Measurements from ENCODE around the gene SYNE2. TPM values are rescaled to one million over a fixed set of nuclear protein-coding genes. Genes with fewer than 3 reads are reported as not detected.

Gene SYNE2
- total RNA-seq, 2 experiments from 2014 or later, result 77.7 to 82.4 TPM

DNA sequence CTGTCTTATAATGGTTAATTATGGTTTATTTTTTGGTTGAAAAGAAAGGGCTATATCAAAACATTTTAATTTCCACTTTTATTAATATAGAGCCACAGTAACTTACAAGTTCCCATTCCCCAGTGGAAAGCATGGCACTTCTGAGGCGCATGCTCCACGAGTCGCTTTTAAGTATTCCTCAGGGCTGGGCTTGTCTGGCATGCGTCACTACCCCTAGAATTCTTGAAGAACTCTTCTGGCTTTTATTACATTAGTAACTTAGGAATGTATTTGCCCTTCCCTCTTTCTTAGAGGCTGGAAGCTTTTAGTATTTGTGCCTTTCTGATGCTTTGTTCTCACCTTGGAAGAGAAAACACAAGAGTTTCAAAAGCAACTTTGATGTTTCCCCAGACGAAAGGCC, 360.3 kb downstream of the SYNE2 start:
- H3K4me3 Mint-ChIP-seq, result no peak overlapping the region
- POLR2A ChIA-PET, result no interaction called here
- CTCF ChIA-PET, result no interaction called here
- peaks cover 63% of the 10 kb centered on the region for H3K36me3 Mint-ChIP-seq (ENCODE audit: low read depth)
- H3K4me1 Mint-ChIP-seq, result peaks cover 3% of the 10 kb centered on the region
- no peak for DNase-seq
- no peaks in the 10 kb centered on the region for H3K27me3 Mint-ChIP-seq
- H3K9me3 Mint-ChIP-seq, result no peaks in the 10 kb centered on the region
- no peak overlapping the region for H3K27ac Mint-ChIP-seq

DNA sequence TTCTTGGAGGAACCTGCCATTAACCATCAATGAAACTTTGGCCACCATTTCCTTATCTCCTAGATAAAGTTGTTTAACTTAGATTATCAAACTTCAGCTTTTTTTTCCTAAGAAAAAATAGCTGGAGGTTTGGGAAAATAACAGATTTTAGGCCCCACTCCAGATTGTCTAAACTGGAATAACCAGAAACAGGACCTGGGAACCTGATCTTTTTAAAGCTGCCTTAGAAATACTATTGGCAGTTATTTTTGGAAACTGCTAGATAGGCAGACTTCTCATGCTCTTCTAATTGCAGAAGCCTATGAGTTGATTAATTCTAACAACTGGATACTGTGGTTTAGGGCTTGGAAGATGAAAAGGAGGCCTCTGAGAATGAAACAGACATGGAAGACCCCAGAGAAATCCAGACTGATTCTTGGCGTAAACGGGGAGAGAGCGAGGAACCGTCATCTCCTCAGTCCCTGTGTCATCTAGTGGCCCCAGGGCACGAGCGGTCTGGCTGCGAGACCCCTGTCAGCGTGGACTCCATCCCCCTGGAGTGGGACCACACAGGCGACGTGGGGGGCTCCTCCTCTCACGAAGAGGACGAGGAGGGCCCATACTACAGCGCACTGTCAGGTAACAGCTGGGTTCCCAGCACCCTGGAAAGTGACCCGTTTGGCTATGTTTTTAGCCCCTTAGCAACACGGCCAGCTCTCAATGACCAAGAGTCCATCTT, 361.2 kb downstream of the SYNE2 start:
- CTCF ChIA-PET, result no interaction called here
- Mint-ChIP-seq H3K4me3 (no peak overlapping the region), H3K27ac (no peak overlapping the region)

DNA sequence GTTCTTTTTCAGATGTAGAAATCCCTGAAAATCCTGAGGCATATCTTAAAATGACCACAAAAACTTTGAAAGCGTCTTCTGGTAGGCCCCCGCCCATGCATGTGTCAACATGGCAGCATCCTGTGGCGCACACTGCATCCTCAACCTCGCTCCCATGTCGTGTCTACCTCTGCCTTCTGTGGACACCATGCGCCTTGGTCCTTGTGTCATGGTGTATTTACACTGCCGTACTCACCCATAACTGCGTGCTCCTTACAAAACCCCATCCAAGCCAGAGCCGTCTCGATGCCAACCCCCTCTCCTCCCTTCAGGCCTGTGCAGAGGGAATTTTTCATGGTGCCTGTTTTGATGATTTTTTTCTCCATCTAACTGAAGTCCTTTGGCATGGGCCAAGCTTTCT, 362.5 kb downstream of the SYNE2 start:
- Mint-ChIP-seq H3K4me1 (peaks cover 6% of the 10 kb centered on the region), H3K9me3 (no peaks in the 10 kb centered on the region), H3K27ac (no peak overlapping the region), H3K36me3 (ENCODE audit: low read depth) (peaks cover 67% of the 10 kb centered on the region), H3K27me3 (no peaks in the 10 kb centered on the region), H3K4me3 (no peak overlapping the region)
- POLR2A ChIA-PET, result no interaction called here
- CTCF ChIA-PET, result no interaction called here
- no peak for DNase-seq

More for the DNA sequence above, 361.2 kb downstream of the SYNE2 start:
- Mint-ChIP-seq H3K4me1 (peaks cover 6% of the 10 kb centered on the region), H3K27me3 (no peaks in the 10 kb centered on the region), H3K36me3 (ENCODE audit: low read depth) (peaks cover 66% of the 10 kb centered on the region), H3K9me3 (no peaks in the 10 kb centered on the region)
- DNase-seq, result no peak
- POLR2A ChIA-PET, result no interaction called here

DNA sequence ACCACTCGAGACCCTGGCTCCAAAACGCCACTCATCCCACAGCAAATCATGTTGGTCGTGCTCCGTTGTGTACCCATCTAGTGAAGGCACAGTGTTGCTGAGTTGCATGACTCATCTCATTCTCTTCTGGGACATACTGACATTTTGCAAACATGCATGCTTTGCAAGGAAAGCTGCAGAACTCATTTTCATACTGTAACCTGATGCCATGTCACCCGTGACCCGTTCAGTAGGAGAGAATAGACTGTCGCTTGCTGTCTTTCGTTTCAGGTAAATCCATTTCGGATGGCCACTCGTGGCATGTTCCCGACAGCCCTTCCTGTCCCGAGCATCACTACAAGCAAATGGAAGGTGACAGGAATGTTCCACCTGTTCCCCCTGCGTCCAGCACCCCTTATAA, 363.2 kb downstream of the SYNE2 start:
- H3K27me3 Mint-ChIP-seq, result no peaks in the 10 kb centered on the region
- ChIA-PET CTCF (no interaction called here), POLR2A (no interaction called here)
- DNase-seq, result no peak
- no peak overlapping the region for H3K4me3 Mint-ChIP-seq
- peaks cover 3% of the 10 kb centered on the region for H3K4me1 Mint-ChIP-seq
- H3K9me3 Mint-ChIP-seq, result no peaks in the 10 kb centered on the region
- peaks cover 63% of the 10 kb centered on the region for H3K36me3 Mint-ChIP-seq (ENCODE audit: low read depth)
- no peak overlapping the region for H3K27ac Mint-ChIP-seq

DNA sequence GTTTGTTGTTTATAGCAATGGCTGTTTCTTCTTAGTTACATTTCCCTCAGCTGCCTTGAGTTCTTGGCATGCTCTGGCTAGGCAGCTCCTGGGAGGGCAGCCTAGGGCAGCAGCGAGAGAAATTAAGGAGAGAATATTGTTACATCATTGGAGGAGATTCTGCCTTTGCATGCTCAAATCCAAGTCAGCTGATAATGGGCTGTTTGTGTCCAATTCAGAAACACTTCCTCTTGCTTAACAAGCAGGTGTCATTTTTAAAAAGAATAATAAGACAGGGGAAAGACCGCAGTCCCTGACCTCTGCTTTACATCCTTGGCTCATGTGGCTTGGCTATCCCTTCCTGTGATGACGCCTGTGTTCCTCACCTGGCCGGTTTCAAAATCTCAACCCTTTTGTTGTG, 364.5 kb downstream of the SYNE2 start:
- DNase-seq, result no peak

DNA sequence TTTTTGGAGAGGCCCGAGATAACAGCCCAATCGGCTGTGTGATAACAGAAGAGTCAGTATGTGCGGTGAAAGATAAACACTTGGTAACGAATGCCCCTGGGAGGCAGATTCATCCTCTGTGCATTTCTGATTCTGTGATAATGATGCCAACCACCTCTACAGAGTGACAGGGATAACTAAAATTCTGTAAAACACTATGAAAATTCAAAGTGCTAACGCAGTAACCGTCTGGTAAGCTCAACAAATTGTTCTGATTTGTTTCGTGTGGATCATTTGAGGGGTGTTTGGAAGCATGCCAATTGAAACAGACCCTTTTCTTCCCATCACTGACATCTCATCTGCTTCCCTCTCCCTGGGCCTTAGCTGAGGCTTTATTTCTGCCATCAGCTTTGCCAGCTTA, 365.0 kb downstream of the SYNE2 start:
- DNase-seq, result no peak
- CTCF ChIA-PET, result no interaction called here
- H3K27me3 Mint-ChIP-seq, result no peaks in the 10 kb centered on the region
- peaks cover 57% of the 10 kb centered on the region for H3K36me3 Mint-ChIP-seq (ENCODE audit: low read depth)
- POLR2A ChIA-PET, result no interaction called here
- H3K4me1 Mint-ChIP-seq, result peaks cover 3% of the 10 kb centered on the region
- no peaks in the 10 kb centered on the region for H3K9me3 Mint-ChIP-seq
- no peak overlapping the region for H3K4me3 Mint-ChIP-seq
- no peak overlapping the region for H3K27ac Mint-ChIP-seq

More for the DNA sequence above, 364.5 kb downstream of the SYNE2 start:
- H3K4me3 Mint-ChIP-seq, result no peak overlapping the region
- POLR2A ChIA-PET, result no interaction called here
- peaks cover 60% of the 10 kb centered on the region for H3K36me3 Mint-ChIP-seq (ENCODE audit: low read depth)
- CTCF ChIA-PET, result no interaction called here
- no peaks in the 10 kb centered on the region for H3K27me3 Mint-ChIP-seq
- H3K4me1 Mint-ChIP-seq, result peaks cover 3% of the 10 kb centered on the region
- no peaks in the 10 kb centered on the region for H3K9me3 Mint-ChIP-seq
- H3K27ac Mint-ChIP-seq, result no peak overlapping the region

DNA sequence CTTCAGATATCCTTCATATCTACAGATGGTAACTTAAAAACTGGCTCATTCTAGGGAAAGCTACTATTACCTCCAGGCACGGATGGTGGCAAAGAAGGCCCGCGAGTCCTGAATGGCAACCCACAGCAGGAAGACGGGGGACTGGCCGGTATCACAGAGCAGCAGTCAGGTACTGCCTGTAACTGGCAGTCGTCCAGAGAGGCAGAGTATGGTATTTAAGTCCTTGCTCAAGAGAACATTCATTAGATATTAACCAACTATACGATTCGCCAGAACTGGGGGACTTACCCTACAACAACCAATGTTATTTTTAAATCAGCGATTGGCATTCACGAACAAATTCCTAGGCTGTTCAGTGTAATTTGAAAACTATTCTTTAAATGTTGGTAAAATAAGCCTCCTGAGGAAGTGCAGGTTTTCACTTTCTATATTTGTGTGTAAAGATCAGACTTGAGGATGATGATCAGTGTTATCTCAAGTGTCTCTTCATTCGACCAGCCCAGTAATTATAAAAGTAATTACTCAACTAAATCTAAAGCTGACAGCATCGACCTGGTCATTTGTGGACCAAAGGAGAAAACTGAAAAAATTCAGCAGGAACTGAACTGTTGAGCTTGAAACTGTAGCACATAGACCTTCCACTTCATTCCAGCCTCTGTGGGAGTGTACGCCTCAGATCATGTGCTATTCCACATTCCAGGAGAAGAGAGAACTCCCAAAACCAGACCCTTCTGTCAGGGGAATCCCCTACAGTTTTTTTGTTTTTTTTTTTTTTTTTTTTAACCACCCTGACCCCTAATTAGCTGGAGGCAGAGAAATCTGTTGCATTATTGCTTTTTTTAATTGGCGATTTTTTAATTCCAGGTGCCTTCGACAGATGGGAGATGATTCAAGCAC, 365.8 kb downstream of the SYNE2 start:
- no peak for DNase-seq
- peaks cover 3% of the 10 kb centered on the region for H3K4me1 Mint-ChIP-seq
- H3K27me3 Mint-ChIP-seq, result no peaks in the 10 kb centered on the region
- CTCF ChIA-PET, result interaction anchor here (0.7 to 1.2 kb wide), 2 partner anchors 9 to 78 kb away, joined by 3 read pairs; no protein-coding TSS in a partner anchor
- no peaks in the 10 kb centered on the region for H3K9me3 Mint-ChIP-seq
- H3K4me3 Mint-ChIP-seq, result no peak overlapping the region
- POLR2A ChIA-PET, result no interaction called here
- peaks cover 56% of the 10 kb centered on the region for H3K36me3 Mint-ChIP-seq (ENCODE audit: low read depth)
- H3K27ac Mint-ChIP-seq, result no peak overlapping the region

DNA sequence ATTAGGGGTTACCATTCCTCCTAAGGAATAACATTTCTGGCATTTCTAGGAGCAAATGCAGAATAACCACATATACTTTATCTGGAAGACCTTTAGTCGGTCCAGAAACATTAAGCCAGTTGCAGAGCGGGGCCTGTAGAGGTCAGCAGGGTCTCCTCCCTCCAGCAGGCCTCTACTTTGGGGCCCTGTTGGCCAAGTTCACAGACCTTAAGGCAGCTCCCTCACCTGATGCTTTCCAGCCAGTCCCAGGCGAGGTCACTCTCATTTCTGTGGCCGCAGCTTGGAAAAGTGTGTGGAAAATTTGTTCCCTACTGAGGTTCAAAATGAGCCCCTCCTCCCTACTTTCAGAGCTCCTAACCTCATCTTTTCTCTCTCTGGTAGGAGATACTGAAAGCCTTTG, 367.3 kb downstream of the SYNE2 start:
- ChIA-PET POLR2A (no interaction called here), CTCF (no interaction called here)
- no peak overlapping the region for H3K4me3 Mint-ChIP-seq
- peaks cover 3% of the 10 kb centered on the region for H3K4me1 Mint-ChIP-seq
- no peak for DNase-seq
- no peaks in the 10 kb centered on the region for H3K27me3 Mint-ChIP-seq
- peaks cover 58% of the 10 kb centered on the region for H3K36me3 Mint-ChIP-seq (ENCODE audit: low read depth)
- no peak overlapping the region for H3K27ac Mint-ChIP-seq
- H3K9me3 Mint-ChIP-seq, result no peaks in the 10 kb centered on the region

DNA sequence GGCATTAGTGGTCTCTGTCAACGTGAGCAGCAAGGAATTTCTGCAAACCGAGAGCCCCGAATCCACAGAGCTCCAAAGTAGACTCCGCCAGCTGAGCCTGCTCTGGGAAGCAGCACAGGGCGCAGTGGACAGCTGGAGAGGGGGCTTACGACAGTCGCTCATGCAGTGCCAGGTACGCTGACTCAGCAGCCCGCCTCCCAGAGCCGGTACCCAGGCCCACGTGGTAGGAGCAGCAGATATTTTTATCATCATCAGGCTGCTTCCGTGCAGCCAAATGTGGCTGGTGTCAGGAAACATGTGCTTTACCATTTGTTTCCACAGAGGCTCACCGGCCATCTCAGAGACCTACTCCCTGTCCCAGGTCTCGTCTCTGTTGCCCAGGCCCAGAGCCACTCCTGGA, 367.7 kb downstream of the SYNE2 start:
- Mint-ChIP-seq H3K9me3 (no peaks in the 10 kb centered on the region), H3K27me3 (no peaks in the 10 kb centered on the region), H3K27ac (no peak overlapping the region), H3K4me3 (no peak overlapping the region), H3K36me3 (ENCODE audit: low read depth) (peaks cover 55% of the 10 kb centered on the region), H3K4me1 (peaks cover 3% of the 10 kb centered on the region)
- ChIA-PET POLR2A (no interaction called here), CTCF (no interaction called here)
- DNase-seq, result no peak

DNA sequence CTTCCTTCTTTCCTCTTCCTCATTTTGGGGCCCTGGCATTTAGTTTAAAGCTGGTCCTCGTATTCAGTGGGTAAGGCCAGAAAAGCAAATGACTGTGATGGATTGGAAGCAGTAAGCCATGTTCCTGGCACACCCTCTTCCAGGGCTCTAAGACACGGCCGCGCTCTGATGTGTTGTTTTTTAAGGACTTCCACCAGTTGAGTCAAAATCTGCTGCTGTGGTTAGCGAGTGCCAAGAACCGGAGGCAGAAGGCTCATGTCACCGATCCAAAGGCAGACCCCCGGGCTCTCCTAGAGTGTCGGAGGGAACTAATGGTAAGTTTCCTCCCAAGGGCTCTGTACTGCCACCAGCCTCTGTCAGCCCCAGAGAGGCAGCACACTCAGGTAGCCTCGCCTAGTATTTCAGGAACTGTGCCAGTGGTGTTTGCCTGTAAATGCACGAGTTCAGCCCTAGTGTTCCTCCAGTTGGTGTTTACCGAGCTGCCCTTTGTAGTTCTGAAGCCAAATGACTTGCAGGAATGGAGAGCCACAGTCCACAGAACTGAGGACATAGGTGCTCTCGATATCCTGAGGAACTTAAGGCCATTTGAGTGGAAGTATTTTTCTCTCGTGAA, 368.7 kb downstream of the SYNE2 start:
- Mint-ChIP-seq H3K36me3 (ENCODE audit: low read depth) (peaks cover 48% of the 10 kb centered on the region), H3K27ac (no peak overlapping the region), H3K9me3 (no peaks in the 10 kb centered on the region), H3K27me3 (no peaks in the 10 kb centered on the region), H3K4me3 (no peak overlapping the region), H3K4me1 (peaks cover 3% of the 10 kb centered on the region)
- DNase-seq, result no peak
- ChIA-PET POLR2A (no interaction called here), CTCF (interaction anchor here (0.8 to 1.1 kb wide), 2 partner anchors 82 to 215 kb away, joined by 3 read pairs; no protein-coding TSS in a partner anchor)

DNA sequence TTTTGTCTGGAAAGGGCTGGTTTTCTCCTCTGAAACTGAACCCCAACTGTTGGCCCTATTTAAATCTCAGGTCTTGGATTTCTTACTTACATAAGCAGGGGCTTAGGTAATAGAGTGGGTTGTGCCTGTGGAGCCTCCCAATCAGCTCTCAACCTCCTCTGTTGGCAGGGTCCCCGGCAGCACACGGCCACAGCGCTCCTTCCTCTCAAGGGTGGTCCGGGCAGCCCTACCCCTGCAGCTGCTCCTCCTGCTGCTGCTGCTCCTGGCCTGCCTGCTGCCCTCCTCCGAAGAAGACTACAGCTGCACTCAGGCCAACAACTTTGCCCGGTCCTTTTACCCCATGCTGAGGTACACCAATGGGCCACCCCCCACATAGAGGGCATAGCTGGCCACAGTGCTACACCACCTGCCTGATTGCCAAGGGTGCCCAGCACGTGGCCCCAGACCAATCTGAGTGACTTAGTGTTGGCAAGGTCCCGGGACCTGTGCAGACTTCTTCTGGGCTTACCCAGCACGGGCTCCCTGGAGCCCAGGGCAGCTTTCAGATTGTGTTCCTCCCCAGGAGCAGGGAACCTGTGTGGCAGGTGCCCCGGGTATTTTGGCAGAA, 372.4 kb downstream of the SYNE2 start:
- H3K27me3 Mint-ChIP-seq, result no peaks in the 10 kb centered on the region
- no peak for DNase-seq
- H3K4me3 Mint-ChIP-seq, result no peak overlapping the region
- ChIA-PET CTCF (no interaction called here), POLR2A (no interaction called here)
- H3K27ac Mint-ChIP-seq, result no peak overlapping the region
- H3K4me1 Mint-ChIP-seq, result no peaks in the 10 kb centered on the region
- no peaks in the 10 kb centered on the region for H3K9me3 Mint-ChIP-seq
- H3K36me3 Mint-ChIP-seq (ENCODE audit: low read depth), result peaks cover 38% of the 10 kb centered on the region

DNA sequence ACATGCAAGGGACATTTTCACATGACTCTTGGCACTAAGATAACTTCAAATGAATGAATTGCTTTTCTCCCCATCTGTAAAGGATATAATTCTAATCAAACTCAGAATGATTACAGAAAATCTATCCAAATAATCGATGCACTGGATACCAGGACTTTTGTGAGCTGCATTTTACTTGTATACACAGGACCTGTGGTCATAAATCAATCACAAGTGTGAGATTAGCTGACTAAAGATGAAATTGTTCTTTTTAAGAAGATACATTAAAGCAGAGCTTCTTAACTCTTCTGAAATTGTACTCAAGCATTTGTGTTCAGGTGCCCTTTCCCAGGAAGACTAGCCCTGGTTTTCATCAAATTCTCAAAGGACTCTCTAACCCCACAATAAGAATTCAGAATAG, 375.1 kb downstream of the SYNE2 start:
- no peak overlapping the region for H3K27ac Mint-ChIP-seq
- H3K4me3 Mint-ChIP-seq, result no peak overlapping the region
- peaks cover 10% of the 10 kb centered on the region for H3K4me1 Mint-ChIP-seq
- H3K9me3 Mint-ChIP-seq, result no peaks in the 10 kb centered on the region
- CTCF ChIA-PET, result interaction anchor here (0.9 kb wide), 1 partner anchor 44 kb away, joined by 3 read pairs; no protein-coding TSS in a partner anchor
- H3K27me3 Mint-ChIP-seq, result no peaks in the 10 kb centered on the region
- peaks cover 28% of the 10 kb centered on the region for H3K36me3 Mint-ChIP-seq (ENCODE audit: low read depth)
- POLR2A ChIA-PET, result no interaction called here
- DNase-seq, result no peak

DNA sequence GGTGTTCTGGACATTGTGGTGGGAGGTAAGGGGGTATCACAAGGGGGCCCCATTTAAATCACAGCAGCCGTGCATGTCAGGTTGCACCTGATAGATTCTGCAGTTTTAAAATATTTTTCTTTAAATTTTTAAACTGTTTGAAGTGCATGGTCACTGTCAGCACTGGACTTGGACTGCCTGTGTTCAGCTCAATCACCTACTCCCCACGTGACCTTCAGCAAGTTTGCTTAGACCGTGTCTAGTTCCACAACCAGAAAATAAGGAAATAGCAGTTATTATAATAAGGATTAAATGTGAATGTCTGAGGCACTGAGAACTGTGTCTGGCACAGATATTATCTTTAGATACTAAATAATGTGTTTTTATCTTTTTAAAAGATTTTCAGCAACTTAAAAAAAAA, 376.7 kb downstream of the SYNE2 start:
- ChIA-PET POLR2A (no interaction called here), CTCF (interaction anchor here (1.0 kb wide), 1 partner anchor 65 kb away, joined by 3 read pairs; the partner anchor contains the start of gene ESR2)
- Mint-ChIP-seq H3K27ac (no peak overlapping the region), H3K36me3 (ENCODE audit: low read depth) (peaks cover 21% of the 10 kb centered on the region), H3K27me3 (no peaks in the 10 kb centered on the region), H3K4me1 (peaks cover 15% of the 10 kb centered on the region), H3K9me3 (no peaks in the 10 kb centered on the region), H3K4me3 (no peak overlapping the region)
- DNase-seq, result no peak

Measured in activated CD4-positive, alpha-beta memory T cell treated with anti-CD3 and anti-CD28 coated beads, Interleukin-2, amount 10 ng/mL, durations not matched to agents 7 days and 5 days (primary cell).